T-helper 1 cell treated with Interleukin-12 subunit alpha and Interleukin-12 subunit beta and Interleukin-4 antibody, amounts not matched to agents 30 ng/mL and 1 ng/mL, for 36 hours (primary cell): ENCODE data around the gene CLIP2. TPM values are rescaled to one million over a fixed set of nuclear protein-coding genes. Genes with fewer than 3 reads are reported as not detected.
"Not testable (repeated sequence)": the region's sequence is repeated elsewhere in the genome, so short reads cannot be mapped to it uniquely, and the experiment has no call there.

Experiments used
- intact Hi-C: fragments of 100-400 bp; cut with micrococcal nuclease; formaldehyde crosslinking; loops from one replicate; pipeline ENCODE4 v1.15.1; 2024
- total RNA-seq: library from RNA; stranded (reverse); gene quantifications from 2 replicates; pipeline ENCODE4 v1.2.3, GENCODE V29; 2022

Gene CLIP2
- total RNA-seq, 1 donor from 2014 or later: 1.6 TPM

DNA sequence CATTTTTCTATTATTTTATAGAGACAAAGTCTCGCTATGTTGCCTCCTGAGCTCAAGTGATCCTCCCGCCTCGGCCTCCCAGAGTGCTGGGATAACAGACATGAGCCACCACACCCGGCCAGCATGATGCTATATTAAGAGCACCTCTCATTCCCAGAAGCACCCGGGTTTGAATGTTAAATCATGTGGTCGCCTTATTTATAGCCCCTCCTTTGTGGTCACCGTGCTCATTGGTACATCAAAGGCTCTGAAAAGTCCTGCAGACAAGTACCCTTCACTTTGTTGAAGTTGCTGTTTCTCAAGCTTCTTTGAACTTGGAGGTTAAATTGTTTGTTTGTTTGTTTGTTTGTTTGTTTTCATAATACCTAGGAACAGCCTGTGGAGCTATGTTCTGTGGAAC lies 40.0 kb downstream of the CLIP2 start:
- intact Hi-C loops: no loop called here

DNA sequence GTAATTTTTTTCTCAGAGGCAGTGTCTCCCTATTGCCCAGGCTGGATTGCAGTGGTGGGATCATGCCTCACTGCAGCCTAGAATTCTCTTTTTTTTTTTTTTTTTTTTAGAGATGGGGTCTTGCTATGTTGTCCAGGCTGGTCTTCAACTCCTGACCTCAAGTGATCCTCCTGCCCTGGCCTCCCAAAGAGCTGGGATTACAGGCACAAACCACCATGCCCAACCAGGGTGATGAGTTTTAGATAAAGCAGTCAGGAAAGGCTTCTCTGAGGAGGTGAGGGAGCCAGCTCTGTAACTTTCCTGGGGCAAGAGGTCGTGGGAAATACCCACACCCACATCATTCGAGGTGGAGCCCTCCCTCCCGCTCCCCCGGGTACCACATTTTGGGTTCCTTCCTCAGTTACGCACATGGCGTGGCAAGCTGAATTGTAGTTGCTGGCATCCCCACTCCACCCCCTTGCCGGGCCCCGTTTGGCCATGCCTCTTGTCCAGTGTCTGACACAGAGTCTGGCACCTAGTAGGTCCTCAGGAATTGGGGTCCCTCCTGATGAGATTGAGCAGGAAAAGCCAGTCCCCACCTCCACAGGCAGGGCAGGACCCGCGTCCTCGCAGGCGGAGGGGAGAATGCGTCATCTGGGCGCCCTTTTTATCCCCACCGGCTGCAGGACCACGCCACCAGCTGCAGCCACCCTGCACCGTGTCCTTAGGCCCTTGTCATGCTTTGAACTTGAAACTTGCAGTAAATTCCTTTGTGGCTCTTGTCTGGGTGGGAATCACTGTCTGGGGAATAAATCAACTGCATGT lies 43.4 kb downstream of the CLIP2 start:
- intact Hi-C loops: no loop called here

DNA sequence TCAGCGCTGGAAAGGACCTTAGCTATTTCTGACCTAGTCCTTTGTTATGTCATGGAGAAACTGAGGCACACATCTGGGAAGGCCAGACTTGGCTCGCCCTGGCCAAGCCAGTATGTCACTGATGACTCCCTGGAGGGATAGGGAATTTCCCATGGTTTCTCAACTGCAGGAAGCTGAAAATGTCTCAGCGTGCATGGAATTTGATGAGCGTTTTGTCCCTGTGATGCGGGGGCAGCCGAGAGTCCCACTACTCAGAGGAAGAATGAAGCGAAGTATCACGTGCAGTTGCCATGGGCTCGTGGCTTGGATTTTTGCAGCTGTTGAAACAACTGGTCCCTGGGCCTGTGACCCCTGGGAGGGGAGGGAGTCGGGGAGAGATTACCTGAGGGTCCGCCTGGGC lies 44.8 kb downstream of the CLIP2 start:
- intact Hi-C loops: no loop called here

GRCh38 chr7:74337926-74338325 lies 48.7 kb downstream of the CLIP2 start:
- intact Hi-C loops: no loop called here

- intact Hi-C loops: no loop called here
Measured at GRCh38 chr7:74338366-74339108, 49.3 kb downstream of the CLIP2 start.

DNA sequence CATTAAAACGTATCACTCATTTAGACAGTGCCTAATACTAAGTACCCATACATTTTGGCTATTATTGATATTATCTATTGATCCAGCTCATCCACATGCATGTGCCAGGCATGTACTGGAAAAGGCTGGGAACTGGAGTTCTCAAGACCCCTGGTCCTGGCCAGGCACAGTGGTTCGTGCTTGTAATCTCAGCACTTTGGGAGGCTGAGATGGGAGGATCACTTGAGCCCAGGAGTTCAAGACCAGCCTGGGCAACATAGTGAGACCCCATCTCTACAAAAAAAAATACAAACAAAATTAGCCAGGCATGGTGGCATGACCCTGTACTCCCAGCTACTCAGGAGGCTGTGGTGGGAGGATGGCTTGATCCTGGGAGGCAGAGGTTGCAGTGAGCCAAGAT lies 50.4 kb downstream of the CLIP2 start:
- intact Hi-C loops: not testable (repeated sequence)

- intact Hi-C loops: no loop called here
Measured at GRCh38 chr7:74343281-74344131, 54.3 kb downstream of the CLIP2 start.

DNA sequence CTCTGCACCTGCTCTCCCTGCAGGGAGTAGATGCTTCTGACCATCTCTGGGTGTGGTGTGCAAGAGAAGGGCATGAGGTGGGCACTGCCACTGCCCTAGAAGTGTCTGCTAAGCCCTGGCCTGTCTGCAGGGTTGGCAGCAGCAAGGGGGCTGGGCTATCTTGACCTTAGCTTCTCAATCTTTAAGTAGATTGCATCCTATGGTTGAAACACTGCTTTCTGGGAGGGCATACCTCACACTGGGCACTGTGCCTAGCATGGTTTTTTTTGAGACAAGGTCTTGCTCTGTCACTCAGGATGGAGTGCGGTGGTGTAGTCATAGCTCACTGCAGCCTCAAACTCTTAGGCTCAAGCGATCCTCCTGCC lies 54.9 kb downstream of the CLIP2 start:
- intact Hi-C loops: no loop called here

DNA sequence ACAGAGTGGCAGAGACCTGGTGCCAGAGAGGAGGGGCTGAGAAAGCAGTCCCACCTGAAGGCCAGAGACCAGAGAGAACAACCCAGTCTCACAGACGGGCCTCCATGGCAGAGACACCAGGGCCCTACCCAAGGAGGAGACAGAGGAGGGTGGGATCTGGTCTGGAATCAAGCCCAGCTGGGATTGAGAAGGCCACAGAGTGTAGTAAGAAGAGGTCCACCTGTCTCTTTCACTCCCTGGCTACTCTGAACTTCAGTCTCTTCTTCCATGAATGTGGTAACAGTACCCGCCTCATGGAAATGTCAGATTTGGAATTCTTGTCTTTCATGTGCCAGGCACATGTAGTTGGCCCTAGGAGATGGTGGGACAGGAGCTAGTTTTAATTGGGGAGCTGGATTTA lies 55.6 kb downstream of the CLIP2 start:
- intact Hi-C loops: no loop called here

DNA sequence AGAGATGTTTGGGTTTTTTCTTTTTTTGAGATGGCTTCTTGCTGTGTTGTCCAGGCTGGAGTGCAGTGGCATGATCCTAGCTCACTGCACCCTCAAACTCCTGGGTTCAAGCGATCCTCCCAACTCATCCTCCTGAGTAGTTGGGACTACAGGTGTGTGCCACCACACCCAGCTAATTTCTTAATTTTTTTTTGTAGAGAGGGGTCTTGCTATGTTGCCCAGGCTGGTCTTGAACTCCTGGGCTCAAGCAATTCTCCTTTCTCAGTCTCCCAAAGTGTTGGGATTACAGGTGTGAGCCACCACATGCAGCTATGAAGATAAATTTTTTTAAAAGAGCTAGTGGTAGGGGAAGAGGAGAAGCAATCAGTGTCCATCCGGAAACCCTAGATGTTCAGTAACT lies 56.8 kb downstream of the CLIP2 start:
- intact Hi-C loops: no loop called here

GRCh38 chr7:74349621-74350020 lies 60.4 kb downstream of the CLIP2 start:
- intact Hi-C loops: no loop called here

DNA sequence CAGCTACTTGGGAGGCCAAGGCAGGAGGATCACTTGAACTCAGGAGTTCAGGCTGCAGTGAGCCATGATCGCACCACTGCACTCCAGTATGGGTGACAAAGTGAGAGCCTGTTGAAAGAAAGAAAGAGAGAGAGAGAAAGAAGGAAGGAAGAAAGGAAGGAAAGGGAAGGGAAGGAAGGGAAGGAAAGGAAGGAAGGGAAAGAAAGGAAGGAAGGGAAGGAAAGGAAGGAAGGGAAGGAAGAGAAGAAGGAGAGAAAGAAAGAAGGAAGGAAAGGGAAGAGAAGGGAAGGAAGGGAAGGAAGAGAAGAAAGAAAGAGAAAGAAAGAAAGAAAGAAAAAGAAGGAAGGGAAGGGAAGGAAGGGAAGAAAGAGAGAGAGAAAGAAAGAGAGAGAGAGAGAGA lies 61.5 kb downstream of the CLIP2 start:
- intact Hi-C loops: no loop called here

- intact Hi-C loops: no loop called here
Measured at GRCh38 chr7:74351836-74352235, 62.6 kb downstream of the CLIP2 start.

DNA sequence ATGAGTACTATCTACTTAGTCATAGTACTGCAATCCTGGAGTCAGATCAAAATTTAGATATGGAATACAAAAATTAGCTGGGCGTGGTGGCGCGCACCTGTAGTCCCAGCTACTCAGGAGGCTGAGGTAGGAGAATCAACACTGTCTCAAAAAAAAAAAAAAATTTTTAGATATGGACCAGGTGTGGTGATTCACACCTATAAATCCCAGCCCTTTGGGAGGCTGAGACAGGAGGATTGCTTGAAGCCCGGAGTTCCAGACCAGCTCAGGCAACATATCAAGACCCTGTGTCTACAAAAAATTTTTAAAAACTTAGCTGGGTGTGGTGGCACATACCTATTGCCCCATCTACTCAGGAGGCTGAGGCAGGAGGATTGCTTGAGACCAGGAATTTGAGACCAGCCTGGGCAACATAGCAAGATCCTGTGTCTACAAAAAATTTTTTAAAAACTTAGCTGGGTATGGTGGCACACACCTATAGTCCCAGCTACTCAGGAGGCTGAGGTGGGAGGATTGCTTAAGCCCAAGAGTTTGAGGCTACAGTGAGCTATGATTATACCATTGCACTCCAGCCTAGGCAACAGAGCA lies 63.4 kb downstream of the CLIP2 start:
- intact Hi-C loops: not testable (repeated sequence)

- intact Hi-C loops: no loop called here
Measured at GRCh38 chr7:74354009-74354408, 64.8 kb downstream of the CLIP2 start.

DNA sequence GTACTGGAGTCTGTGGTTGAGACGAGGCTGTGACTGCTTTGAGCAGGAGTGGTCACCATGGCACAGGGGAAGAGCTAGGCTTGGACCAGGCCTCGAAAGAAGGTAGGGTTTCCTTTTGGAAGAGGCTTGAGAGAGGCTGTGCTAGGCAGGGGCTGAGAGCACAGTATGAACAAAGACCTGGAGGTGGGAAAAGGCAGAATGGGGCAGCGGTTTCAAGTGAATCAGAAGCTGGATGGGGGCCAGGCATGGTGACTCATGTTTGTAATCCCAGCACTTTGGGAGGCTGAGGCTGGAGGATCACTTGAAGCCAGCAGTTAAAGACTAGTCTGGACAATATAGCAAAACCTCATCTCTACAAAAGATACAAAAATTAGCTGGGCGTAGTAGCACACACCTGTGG lies 65.9 kb downstream of the CLIP2 start:
- intact Hi-C loops: no loop called here

DNA sequence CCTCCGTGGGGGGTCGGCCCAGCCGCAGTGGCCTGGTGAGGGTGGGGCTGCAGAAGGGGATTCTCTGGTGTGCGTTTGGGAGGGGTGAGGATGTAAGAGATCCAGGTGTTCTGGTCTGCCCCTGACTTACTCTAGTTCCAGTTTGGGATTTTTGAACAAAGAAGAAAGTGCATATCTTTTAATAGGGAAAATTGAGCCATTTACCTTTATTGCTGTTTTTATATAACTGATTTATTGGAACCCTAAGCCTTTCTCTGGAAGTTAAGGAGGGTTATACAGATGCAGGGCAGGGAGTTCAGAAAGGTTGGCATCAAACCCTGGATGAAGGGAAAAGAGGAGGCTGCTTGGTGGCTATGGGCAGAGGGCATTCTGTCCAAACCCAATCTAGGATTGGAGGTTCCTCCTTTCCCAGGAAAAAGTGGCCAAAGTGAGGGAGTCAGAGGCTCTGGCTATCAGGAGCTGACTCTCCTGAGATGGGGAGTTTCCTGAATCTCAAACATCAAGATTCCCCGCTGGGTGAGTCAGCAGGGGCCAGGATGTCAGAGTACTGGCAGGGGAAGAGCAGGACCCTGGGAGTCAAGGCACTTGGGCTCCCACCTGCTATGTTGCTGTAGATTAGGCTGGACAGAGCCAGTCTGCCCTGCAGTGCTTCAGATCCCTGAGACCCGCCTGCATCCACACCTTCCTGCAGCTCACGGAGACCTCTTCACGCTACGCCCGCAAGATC lies 67.5 kb downstream of the CLIP2 start:
- intact Hi-C loops: no loop called here

DNA sequence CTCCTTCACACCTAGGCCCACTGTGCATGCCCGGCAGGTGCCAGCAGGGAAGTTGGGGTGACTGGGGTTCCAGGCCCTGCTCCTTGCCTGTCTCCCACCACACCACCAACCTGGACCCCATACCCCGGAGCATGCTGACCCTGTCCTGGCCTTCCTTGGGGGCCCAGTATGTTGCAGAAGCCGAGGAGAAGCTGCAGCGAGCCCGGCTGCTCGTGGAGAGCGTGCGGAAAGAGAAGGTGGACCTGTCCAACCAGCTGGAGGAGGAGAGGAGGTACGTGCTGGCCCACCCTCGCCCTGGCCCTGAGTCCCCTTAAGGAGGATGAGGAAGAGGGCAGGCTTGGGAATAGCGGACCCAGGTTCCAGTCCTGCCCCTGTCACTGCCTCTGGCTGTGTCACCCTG lies 70.8 kb downstream of the CLIP2 start:
- intact Hi-C loops: no loop called here

GRCh38 chr7:74362266-74362665 lies 73.1 kb downstream of the CLIP2 start:
- intact Hi-C loops: no loop called here

- intact Hi-C loops: no loop called here
Measured at GRCh38 chr7:74364061-74364460, 74.9 kb downstream of the CLIP2 start.
